WTC11 (cell line): ENCODE data around the gene TMC8. TPM values are rescaled to one million over a fixed set of nuclear protein-coding genes. Genes with fewer than 3 reads are reported as not detected.

Experiments used
- ATAC-seq: fragments of 200-7000 bp; cut with Tn5 transposase; 2 replicates; pipeline ENCODE4 v1.10.0; 2021; ENCODE audit warnings: mild to moderate bottlenecking, moderate library complexity
- CTCF ChIA-PET: fragments of 300-600 bp; sonication (Branson Sonifier 250); formaldehyde crosslinking; loops from one replicate; lab custom pipeline; 2021; ENCODE audit warnings: antibody characterized with exemption; lab: Charles Lee
- POLR2A ChIA-PET: fragments of 350-600 bp; sonication (Branson Sonifier 250); formaldehyde crosslinking; loops from one replicate; lab custom pipeline; 2021; ENCODE audit warnings: antibody characterized with exemption; lab: Charles Lee
- DNase-seq: peaks from one replicate; pipeline ENCODE4 v3.0.0; 2021; ENCODE audit warnings: low spot score
- H3K27ac Mint-ChIP-seq: 2 replicates; pipeline ENCODE4 v1.8.0; 2021; ENCODE audit warnings: mixed read lengths
- H3K27me3 Mint-ChIP-seq: 2 replicates; pipeline ENCODE4 v1.8.0; 2021; ENCODE audit warnings: low read depth, mild to moderate bottlenecking, moderate library complexity, mixed read lengths
- H3K36me3 Mint-ChIP-seq: 2 replicates; pipeline ENCODE4 v1.8.0; 2021; ENCODE audit warnings: mixed read lengths
- H3K4me1 Mint-ChIP-seq: 2 replicates; pipeline ENCODE4 v1.8.0; 2022; ENCODE audit warnings: mixed read lengths
- H3K4me3 Mint-ChIP-seq: 2 replicates; pipeline ENCODE4 v1.8.0; 2021; ENCODE audit warnings: mild to moderate bottlenecking, moderate library complexity, mixed read lengths
- H3K9me3 Mint-ChIP-seq: 2 replicates; pipeline ENCODE4 v1.8.0; 2021; ENCODE audit warnings: mixed read lengths
- GABPB1 ChIP-seq: sonication (generic); formaldehyde crosslinking; IDR thresholded peaks from 2 replicates; pipeline ENCODE4 v1.8.1; 2023; ENCODE audit warnings: mild to moderate bottlenecking, missing genetic modification reagents
- GRHL2 ChIP-seq: fragments of 250-450 bp; sonication (Bioruptor Pico); IDR thresholded peaks from 2 replicates; pipeline ENCODE4 v1.8.0; 2022; ENCODE audit warnings: mild to moderate bottlenecking, moderate library complexity; ENCODE audit not compliant: insufficient replicate concordance, severe bottlenecking
- GTF2I ChIP-seq: fragments of 250-450 bp; sonication (Bioruptor Pico); conservative IDR thresholded peaks from 2 replicates; pipeline ENCODE4 v1.4.0; 2021; ENCODE audit warnings: mild to moderate bottlenecking
- OVOL2 ChIP-seq: fragments of 250-450 bp; sonication (Bioruptor Pico); IDR thresholded peaks from 2 replicates; pipeline ENCODE4 v1.9.0; 2021; ENCODE audit warnings: mild to moderate bottlenecking, borderline replicate concordance
- SMAD3 ChIP-seq: sonication (generic); formaldehyde crosslinking; IDR thresholded peaks from 2 replicates; pipeline ENCODE4 v1.8.0; 2022; ENCODE audit warnings: missing genetic modification reagents, mild to moderate bottlenecking, borderline replicate concordance
- SP1 ChIP-seq: sonication (generic); formaldehyde crosslinking; conservative IDR thresholded peaks from 2 replicates; pipeline ENCODE4 v1.8.1; 2022; ENCODE audit warnings: missing genetic modification reagents
- ZBTB21 ChIP-seq: sonication (generic); formaldehyde crosslinking; IDR thresholded peaks from 2 replicates; pipeline ENCODE4 v1.8.1; 2023; ENCODE audit warnings: mild to moderate bottlenecking, missing genetic modification reagents, borderline replicate concordance
- ZNF263 ChIP-seq: sonication (generic); formaldehyde crosslinking; IDR thresholded peaks from 2 replicates; pipeline ENCODE4 v1.8.1; 2022; ENCODE audit warnings: low read depth, mild to moderate bottlenecking, moderate library complexity, missing genetic modification reagents
- total RNA-seq: library from RNA; stranded (reverse); gene quantifications from 3 replicates; pipeline ENCODE4 v1.2.3, GENCODE V29; 2021
- TF ChIP-seq, protein P1 (sequence below): sonication (generic); formaldehyde crosslinking; IDR thresholded peaks from 2 replicates; pipeline ENCODE4 v1.8.0; 2022; ENCODE audit warnings: mild to moderate bottlenecking, missing genetic modification reagents
- TF ChIP-seq, protein P2 (sequence below): sonication (generic); formaldehyde crosslinking; IDR thresholded peaks from 2 replicates; pipeline ENCODE4 v1.8.1; 2023; ENCODE audit warnings: mild to moderate bottlenecking, moderate library complexity, missing genetic modification reagents
- TF ChIP-seq, protein P3 (sequence below): sonication (generic); formaldehyde crosslinking; IDR thresholded peaks from 2 replicates; pipeline ENCODE4 v1.8.0; 2022; ENCODE audit warnings: missing genetic modification reagents
- TF ChIP-seq, protein P4 (sequence below): sonication (generic); formaldehyde crosslinking; IDR thresholded peaks from 2 replicates; pipeline ENCODE4 v1.8.1; 2022; ENCODE audit warnings: low read depth, missing genetic modification reagents, borderline replicate concordance
- TF ChIP-seq, protein P5 (sequence below): sonication (generic); formaldehyde crosslinking; IDR thresholded peaks from 2 replicates; pipeline ENCODE4 v1.8.0; 2022; ENCODE audit warnings: mild to moderate bottlenecking, missing genetic modification reagents
- TF ChIP-seq, protein P6 (sequence below): fragments of 250-450 bp; sonication (Bioruptor Pico); IDR thresholded peaks from 2 replicates; pipeline ENCODE4 v1.9.0; 2021; ENCODE audit warnings: mild to moderate bottlenecking

The TMC8 gene
- total RNA-seq, 1 experiment from 2014 or later: 3.7 TPM

DNA sequence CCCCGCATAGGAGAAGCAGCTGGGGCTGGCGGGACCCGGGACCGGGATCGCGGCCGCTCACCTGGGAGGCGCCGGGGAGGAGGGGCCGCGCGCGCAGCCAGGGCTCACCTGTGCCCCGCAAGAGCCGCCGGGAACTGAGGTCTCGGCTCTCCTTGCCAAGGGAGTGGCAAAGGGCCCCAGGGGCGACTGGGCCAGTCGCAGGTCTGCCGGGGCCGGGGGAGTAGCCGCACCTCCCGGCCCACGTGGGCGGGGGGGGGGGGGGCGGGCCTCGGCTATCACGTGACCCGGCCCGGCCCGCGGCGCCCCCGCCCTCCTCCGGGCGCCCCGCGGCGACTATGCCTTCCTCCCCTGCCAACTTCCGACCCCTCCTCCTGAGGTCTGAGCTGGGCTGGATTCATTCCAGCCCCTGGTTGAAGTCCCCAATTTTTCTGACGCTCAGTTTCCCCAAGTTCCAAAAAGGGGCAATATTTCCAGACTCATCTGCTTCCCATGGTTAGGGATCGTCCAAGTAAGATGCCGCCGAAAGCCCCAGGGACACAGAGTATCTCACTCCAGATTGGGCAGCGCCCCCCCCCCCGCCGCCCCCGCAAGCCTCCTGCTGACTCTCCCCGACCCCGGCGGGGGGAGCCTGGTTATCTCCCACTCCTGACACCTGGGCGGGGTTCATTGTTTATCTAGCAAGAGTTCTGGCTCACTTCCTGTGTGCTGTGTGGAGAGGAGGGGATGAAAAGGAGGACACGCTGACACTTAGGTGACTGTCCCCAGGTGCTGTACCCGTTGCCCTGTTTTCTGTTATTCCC, 1.8 kb upstream of the TMC8 start, which contains the start of gene TMC6 (continued):
- TF ChIP-seq, protein P1, sequence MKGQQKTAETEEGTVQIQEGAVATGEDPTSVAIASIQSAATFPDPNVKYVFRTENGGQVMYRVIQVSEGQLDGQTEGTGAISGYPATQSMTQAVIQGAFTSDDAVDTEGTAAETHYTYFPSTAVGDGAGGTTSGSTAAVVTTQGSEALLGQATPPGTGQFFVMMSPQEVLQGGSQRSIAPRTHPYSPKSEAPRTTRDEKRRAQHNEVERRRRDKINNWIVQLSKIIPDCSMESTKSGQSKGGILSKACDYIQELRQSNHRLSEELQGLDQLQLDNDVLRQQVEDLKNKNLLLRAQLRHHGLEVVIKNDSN (CRISPR knock-in tag): peak; percentile 76
- TF ChIP-seq, protein P2, sequence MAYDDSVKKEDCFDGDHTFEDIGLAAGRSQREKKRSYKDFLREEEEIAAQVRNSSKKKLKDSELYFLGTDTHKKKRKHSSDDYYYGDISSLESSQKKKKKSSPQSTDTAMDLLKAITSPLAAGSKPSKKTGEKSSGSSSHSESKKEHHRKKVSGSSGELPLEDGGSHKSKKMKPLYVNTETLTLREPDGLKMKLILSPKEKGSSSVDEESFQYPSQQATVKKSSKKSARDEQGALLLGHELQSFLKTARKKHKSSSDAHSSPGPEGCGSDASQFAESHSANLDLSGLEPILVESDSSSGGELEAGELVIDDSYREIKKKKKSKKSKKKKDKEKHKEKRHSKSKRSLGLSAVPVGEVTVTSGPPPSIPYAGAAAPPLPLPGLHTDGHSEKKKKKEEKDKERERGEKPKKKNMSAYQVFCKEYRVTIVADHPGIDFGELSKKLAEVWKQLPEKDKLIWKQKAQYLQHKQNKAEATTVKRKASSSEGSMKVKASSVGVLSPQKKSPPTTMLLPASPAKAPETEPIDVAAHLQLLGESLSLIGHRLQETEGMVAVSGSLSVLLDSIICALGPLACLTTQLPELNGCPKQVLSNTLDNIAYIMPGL (CRISPR knock-in tag): peak; percentile 64; the same call in 1 of the 2 replicates

DNA sequence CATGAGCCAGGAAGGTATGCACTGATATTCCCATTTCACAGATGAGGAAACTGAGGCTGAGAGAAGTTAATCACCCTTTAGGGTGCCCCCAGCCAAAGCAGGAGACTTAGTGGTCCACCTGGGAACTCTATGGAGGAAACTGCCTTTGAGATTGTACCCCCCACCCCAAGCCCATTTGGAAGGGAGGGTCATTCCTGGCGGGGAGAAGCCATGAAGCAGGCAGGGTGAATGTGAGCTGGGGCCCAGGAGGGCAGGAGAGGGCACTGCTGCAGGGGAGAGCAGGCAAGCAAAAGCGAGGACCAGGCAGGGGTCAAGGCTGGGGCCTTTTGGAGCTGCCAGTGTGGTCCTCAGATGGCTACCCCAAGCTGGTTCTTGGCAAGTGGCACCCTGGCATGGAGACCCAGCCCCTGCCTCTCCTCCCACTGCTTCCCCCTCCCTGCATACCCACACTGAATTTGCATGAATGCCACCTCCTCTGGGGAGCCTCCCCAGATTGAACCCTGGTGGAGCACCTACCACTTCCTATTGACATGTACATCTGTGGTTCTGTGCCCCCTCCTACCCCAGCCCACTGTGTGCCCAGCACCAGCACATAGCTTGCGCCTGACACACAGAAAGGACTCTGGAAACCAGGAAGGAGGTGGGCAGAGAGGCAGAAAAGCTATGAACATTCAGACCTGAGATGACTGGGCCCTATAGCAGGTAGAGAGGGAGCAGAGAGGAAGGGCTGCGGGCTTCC, 1.1 kb upstream of the TMC8 start:
- POLR2A ChIA-PET: interaction anchor here (0.9 kb wide), 1 partner anchor 47 kb away, joined by 3 read pairs; no protein-coding TSS in a partner anchor
- peak overlapping the region; percentile 72 for H3K4me3 Mint-ChIP-seq
- CTCF ChIA-PET: interaction anchor here (0.6 to 4.6 kb wide), 8 partner anchors 10 to 579 kb away, joined by 3 to 65 read pairs (median 5); no protein-coding TSS in a partner anchor
- ATAC-seq (no peak), DNase-seq (no peak)
- TF ChIP-seq GTF2I (CRISPR knock-in tag) (0 out of 2 replicates have a peak, but pooled peaks have one; percentile 14), OVOL2 (CRISPR knock-in tag) (no peak), SP1 (CRISPR knock-in tag) (no peak), ZBTB21 (CRISPR knock-in tag) (no peak), GABPB1 (CRISPR knock-in tag) (0 out of 2 replicates have a peak, but pooled peaks have one; percentile 17), ZNF263 (CRISPR knock-in tag) (no peak), GRHL2 (no peak), SMAD3 (CRISPR knock-in tag) (no peak)
- TF ChIP-seq, protein P3, sequence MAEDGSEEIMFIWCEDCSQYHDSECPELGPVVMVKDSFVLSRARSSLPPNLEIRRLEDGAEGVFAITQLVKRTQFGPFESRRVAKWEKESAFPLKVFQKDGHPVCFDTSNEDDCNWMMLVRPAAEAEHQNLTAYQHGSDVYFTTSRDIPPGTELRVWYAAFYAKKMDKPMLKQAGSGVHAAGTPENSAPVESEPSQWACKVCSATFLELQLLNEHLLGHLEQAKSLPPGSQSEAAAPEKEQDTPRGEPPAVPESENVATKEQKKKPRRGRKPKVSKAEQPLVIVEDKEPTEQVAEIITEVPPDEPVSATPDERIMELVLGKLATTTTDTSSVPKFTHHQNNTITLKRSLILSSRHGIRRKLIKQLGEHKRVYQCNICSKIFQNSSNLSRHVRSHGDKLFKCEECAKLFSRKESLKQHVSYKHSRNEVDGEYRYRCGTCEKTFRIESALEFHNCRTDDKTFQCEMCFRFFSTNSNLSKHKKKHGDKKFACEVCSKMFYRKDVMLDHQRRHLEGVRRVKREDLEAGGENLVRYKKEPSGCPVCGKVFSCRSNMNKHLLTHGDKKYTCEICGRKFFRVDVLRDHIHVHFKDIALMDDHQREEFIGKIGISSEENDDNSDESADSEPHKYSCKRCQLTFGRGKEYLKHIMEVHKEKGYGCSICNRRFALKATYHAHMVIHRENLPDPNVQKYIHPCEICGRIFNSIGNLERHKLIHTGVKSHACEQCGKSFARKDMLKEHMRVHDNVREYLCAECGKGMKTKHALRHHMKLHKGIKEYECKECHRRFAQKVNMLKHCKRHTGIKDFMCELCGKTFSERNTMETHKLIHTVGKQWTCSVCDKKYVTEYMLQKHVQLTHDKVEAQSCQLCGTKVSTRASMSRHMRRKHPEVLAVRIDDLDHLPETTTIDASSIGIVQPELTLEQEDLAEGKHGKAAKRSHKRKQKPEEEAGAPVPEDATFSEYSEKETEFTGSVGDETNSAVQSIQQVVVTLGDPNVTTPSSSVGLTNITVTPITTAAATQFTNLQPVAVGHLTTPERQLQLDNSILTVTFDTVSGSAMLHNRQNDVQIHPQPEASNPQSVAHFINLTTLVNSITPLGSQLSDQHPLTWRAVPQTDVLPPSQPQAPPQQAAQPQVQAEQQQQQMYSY: no peak
- TF ChIP-seq, protein P4, sequence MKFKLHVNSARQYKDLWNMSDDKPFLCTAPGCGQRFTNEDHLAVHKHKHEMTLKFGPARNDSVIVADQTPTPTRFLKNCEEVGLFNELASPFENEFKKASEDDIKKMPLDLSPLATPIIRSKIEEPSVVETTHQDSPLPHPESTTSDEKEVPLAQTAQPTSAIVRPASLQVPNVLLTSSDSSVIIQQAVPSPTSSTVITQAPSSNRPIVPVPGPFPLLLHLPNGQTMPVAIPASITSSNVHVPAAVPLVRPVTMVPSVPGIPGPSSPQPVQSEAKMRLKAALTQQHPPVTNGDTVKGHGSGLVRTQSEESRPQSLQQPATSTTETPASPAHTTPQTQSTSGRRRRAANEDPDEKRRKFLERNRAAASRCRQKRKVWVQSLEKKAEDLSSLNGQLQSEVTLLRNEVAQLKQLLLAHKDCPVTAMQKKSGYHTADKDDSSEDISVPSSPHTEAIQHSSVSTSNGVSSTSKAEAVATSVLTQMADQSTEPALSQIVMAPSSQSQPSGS (CRISPR knock-in tag): no peak
- TF ChIP-seq, protein P5, sequence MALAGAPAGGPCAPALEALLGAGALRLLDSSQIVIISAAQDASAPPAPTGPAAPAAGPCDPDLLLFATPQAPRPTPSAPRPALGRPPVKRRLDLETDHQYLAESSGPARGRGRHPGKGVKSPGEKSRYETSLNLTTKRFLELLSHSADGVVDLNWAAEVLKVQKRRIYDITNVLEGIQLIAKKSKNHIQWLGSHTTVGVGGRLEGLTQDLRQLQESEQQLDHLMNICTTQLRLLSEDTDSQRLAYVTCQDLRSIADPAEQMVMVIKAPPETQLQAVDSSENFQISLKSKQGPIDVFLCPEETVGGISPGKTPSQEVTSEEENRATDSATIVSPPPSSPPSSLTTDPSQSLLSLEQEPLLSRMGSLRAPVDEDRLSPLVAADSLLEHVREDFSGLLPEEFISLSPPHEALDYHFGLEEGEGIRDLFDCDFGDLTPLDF (CRISPR knock-in tag): no peak
- TF ChIP-seq, protein P2 (CRISPR knock-in tag): no peak
- TF ChIP-seq, protein P6, sequence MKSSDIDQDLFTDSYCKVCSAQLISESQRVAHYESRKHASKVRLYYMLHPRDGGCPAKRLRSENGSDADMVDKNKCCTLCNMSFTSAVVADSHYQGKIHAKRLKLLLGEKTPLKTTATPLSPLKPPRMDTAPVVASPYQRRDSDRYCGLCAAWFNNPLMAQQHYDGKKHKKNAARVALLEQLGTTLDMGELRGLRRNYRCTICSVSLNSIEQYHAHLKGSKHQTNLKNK (CRISPR knock-in tag): no peak
- H3K4me1 Mint-ChIP-seq: peaks cover 34% of the 10 kb centered on the region
- H3K9me3 Mint-ChIP-seq: no peaks in the 10 kb centered on the region
- H3K27me3 Mint-ChIP-seq: peaks cover 17% of the 10 kb centered on the region
- H3K36me3 Mint-ChIP-seq: no peaks in the 10 kb centered on the region
- no peak overlapping the region; the same call in 1 of the 2 replicates for H3K27ac Mint-ChIP-seq
